ENCODE results near the gene MXRA8. TPM values are rescaled to one million over a fixed set of nuclear protein-coding genes. Genes with fewer than 3 reads are reported as not detected.

The MXRA8 gene
- total RNA-seq, 4 donors from 2014 or later, result 57.1 to 143 (median 106) TPM

GRCh38 chr1:1374929-1375662 lies 16.7 kb upstream of the MXRA8 start, which contains the start of gene AURKAIP1:
Gene AURKAIP1, minus strand, starts transcription at chr1:1375207. Its CDS starts 451 bp downstream, at chr1:1374756.
- peak within 1 kb of the TSS; percentile 81 to 98 (median 82) for H3K27ac ChIP-seq
- 0 to 1% methylated on average over 15 to 17 of the region's 85 CpGs for WGBS, 2 donors
- TF ChIP-seq POLR2A (IDR thresholded peaks at IDR 0.05), result peak in 1 of 2 donors; percentile 60
- TF ChIP-seq, protein P1, sequence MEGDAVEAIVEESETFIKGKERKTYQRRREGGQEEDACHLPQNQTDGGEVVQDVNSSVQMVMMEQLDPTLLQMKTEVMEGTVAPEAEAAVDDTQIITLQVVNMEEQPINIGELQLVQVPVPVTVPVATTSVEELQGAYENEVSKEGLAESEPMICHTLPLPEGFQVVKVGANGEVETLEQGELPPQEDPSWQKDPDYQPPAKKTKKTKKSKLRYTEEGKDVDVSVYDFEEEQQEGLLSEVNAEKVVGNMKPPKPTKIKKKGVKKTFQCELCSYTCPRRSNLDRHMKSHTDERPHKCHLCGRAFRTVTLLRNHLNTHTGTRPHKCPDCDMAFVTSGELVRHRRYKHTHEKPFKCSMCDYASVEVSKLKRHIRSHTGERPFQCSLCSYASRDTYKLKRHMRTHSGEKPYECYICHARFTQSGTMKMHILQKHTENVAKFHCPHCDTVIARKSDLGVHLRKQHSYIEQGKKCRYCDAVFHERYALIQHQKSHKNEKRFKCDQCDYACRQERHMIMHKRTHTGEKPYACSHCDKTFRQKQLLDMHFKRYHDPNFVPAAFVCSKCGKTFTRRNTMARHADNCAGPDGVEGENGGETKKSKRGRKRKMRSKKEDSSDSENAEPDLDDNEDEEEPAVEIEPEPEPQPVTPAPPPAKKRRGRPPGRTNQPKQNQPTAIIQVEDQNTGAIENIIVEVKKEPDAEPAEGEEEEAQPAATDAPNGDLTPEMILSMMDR (IDR thresholded peaks at IDR 0.05), result peak in 4 of 6 experiments; percentile 23 to 49 (median 30)
- intact Hi-C loops (cut with DNase I), result loop anchor here (10.0 kb wide), 1 partner anchor 260 kb away; the partner anchor contains the start of gene C1orf159
- peaks cover 23 to 25% of the 10 kb centered on the region in 2 donors for H3K4me1 ChIP-seq
- peak; percentile 98 to 99 for DNase-seq
- H3K36me3 ChIP-seq, result peaks cover 0 to 4% of the 10 kb centered on the region in 2 donors
- peak within 1 kb of the TSS; percentile 90 to 98 (median 98) for H3K4me3 ChIP-seq (replicated peaks in 1 of 3)
- H3K9me3 ChIP-seq, result no peaks in the 10 kb centered on the region
- H3K27me3 ChIP-seq, result no peaks in the 10 kb centered on the region

DNA sequence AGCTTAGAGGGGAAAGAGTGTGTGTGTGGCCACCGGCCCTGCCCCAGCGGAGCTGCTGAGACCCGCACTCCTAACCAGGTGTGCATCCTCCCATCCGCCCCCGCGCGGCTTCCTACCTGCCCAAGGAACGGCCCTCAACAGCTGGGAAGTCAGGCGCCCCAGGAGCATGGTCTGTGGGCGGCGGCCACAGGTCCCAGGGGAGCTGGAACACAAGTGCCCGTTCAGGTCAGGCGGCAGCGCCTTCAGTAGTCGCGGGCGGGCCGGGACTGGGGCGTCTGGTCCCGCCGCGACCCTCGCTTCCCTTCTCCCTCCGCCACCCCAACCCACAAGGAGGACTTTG lies 16.2 kb upstream of the MXRA8 start:
- no peaks in the 10 kb centered on the region for H3K9me3 ChIP-seq
- H3K27ac ChIP-seq, result peak overlapping the region; percentile 81 to 98 (median 82)
- peaks cover 0 to 4% of the 10 kb centered on the region in 2 donors for H3K36me3 ChIP-seq
- no peak for DNase-seq
- WGBS, 2 donors, result 0 to 1% methylated on average over 4 to 12 of the region's 24 CpGs
- peak overlapping the region; percentile 83 to 98 (median 90) for H3K4me3 ChIP-seq (replicated peaks in 1 of 3)
- H3K4me1 ChIP-seq, result peaks cover 23 to 25% of the 10 kb centered on the region in 2 donors
- intact Hi-C loops (cut with DNase I), result loop anchor here (10.0 kb wide), 1 partner anchor 260 kb away; the partner anchor contains the start of gene C1orf159
- no peaks in the 10 kb centered on the region for H3K27me3 ChIP-seq
- no peak for TF ChIP-seq POLR2A (IDR thresholded peaks at IDR 0.05)
- TF ChIP-seq, protein P1 (IDR thresholded peaks at IDR 0.05), result no peak

- TF ChIP-seq POLR2A (IDR thresholded peaks at IDR 0.05), result no peak
- TF ChIP-seq, protein P1 (IDR thresholded peaks at IDR 0.05), result no peak
- H3K36me3 ChIP-seq, result peaks cover 0 to 4% of the 10 kb centered on the region in 2 donors
- intact Hi-C loops (cut with DNase I), result loop anchor here (10.0 kb wide), 1 partner anchor 259 kb away; the partner anchor contains the start of gene C1orf159
- 71 to 77% methylated on average over 31 of the region's 52 CpGs for WGBS, 2 donors
- no peak for DNase-seq
- no peaks in the 10 kb centered on the region for H3K27me3 ChIP-seq
- peak overlapping the region in 1 of 3 donors; percentile 81 for H3K27ac ChIP-seq
- H3K9me3 ChIP-seq, result no peaks in the 10 kb centered on the region
- peaks cover 23 to 25% of the 10 kb centered on the region in 2 donors for H3K4me1 ChIP-seq
- peak overlapping the region; percentile 83 to 98 (median 90) for H3K4me3 ChIP-seq (replicated peaks in 1 of 3)
These were observed 15.6 kb upstream of the MXRA8 start for GRCh38 chr1:1373815-1374588.

GRCh38 chr1:1373051-1373814 lies 14.9 kb upstream of the MXRA8 start:
- Histone ChIP-seq H3K27ac (no peak overlapping the region), H3K36me3 (peaks cover 0 to 4% of the 10 kb centered on the region in 2 donors), H3K4me3 (replicated peaks in 1 of 3) (no peak overlapping the region), H3K9me3 (no peaks in the 10 kb centered on the region), H3K4me1 (peaks cover 23 to 25% of the 10 kb centered on the region in 2 donors), H3K27me3 (no peaks in the 10 kb centered on the region)
- TF ChIP-seq POLR2A (IDR thresholded peaks at IDR 0.05), result no peak
- TF ChIP-seq, protein P1 (IDR thresholded peaks at IDR 0.05), result no peak
- DNase-seq, result no peak
- WGBS, 2 donors, result 90% methylated on average over 13 to 23 of the region's 26 CpGs
- intact Hi-C loops (cut with DNase I), result loop anchor here (10.0 kb wide), 1 partner anchor 258 kb away; the partner anchor contains the start of gene C1orf159

Measured in thyroid gland (tissue), 4 donors.